WTC11 (cell line): Measurements from ENCODE around the gene TBC1D22A. TPM values are rescaled to one million over a fixed set of nuclear protein-coding genes. Genes with fewer than 3 reads are reported as not detected.

ENCODE experiments used
- ATAC-seq: fragments of 200-7000 bp; cut with Tn5 transposase; 2 replicates; pipeline ENCODE4 v1.10.0; 2021; ENCODE audit warnings: mild to moderate bottlenecking, moderate library complexity
- CTCF ChIA-PET: fragments of 300-600 bp; sonication (Branson Sonifier 250); formaldehyde crosslinking; loops from one replicate; lab custom pipeline; 2021; ENCODE audit warnings: antibody characterized with exemption; lab: Charles Lee
- POLR2A ChIA-PET: fragments of 350-600 bp; sonication (Branson Sonifier 250); formaldehyde crosslinking; loops from one replicate; lab custom pipeline; 2021; ENCODE audit warnings: antibody characterized with exemption; lab: Charles Lee
- DNase-seq: peaks from one replicate; pipeline ENCODE4 v3.0.0; 2021; ENCODE audit warnings: low spot score
- H3K27ac Mint-ChIP-seq: 2 replicates; pipeline ENCODE4 v1.8.0; 2021; ENCODE audit warnings: mixed read lengths
- H3K27me3 Mint-ChIP-seq: 2 replicates; pipeline ENCODE4 v1.8.0; 2021; ENCODE audit warnings: low read depth, mild to moderate bottlenecking, moderate library complexity, mixed read lengths
- H3K36me3 Mint-ChIP-seq: 2 replicates; pipeline ENCODE4 v1.8.0; 2021; ENCODE audit warnings: mixed read lengths
- H3K4me1 Mint-ChIP-seq: 2 replicates; pipeline ENCODE4 v1.8.0; 2022; ENCODE audit warnings: mixed read lengths
- H3K4me3 Mint-ChIP-seq: 2 replicates; pipeline ENCODE4 v1.8.0; 2021; ENCODE audit warnings: mild to moderate bottlenecking, moderate library complexity, mixed read lengths
- H3K9me3 Mint-ChIP-seq: 2 replicates; pipeline ENCODE4 v1.8.0; 2021; ENCODE audit warnings: mixed read lengths
- ATF3 ChIP-seq: sonication (generic); formaldehyde crosslinking; conservative IDR thresholded peaks from 2 replicates; pipeline ENCODE4 v1.8.1; 2022; ENCODE audit warnings: mild to moderate bottlenecking, missing genetic modification reagents
- CTCF ChIP-seq: fragments of 200-600 bp; IDR thresholded peaks from 2 replicates; pipeline ENCODE4 v1.8.0; 2022; ENCODE audit warnings: antibody characterized with exemption
- E2F5 ChIP-seq: sonication (generic); formaldehyde crosslinking; IDR thresholded peaks from 2 replicates; pipeline ENCODE4 v1.8.1; 2022; ENCODE audit warnings: mild to moderate bottlenecking, moderate library complexity, missing genetic modification reagents
- EMX1 ChIP-seq: fragments of 250-450 bp; sonication (Bioruptor Pico); IDR thresholded peaks from 2 replicates; pipeline ENCODE4 v1.8.0; 2021; ENCODE audit warnings: mild to moderate bottlenecking
- IRF2 ChIP-seq: sonication (generic); formaldehyde crosslinking; IDR thresholded peaks from 2 replicates; pipeline ENCODE4 v1.8.0; 2022; ENCODE audit warnings: low read depth, missing genetic modification reagents, borderline replicate concordance
- OVOL2 ChIP-seq: fragments of 250-450 bp; sonication (Bioruptor Pico); IDR thresholded peaks from 2 replicates; pipeline ENCODE4 v1.9.0; 2021; ENCODE audit warnings: mild to moderate bottlenecking, borderline replicate concordance
- SOX15 ChIP-seq: fragments of 250-450 bp; sonication (Bioruptor Pico); IDR thresholded peaks from 2 replicates; pipeline ENCODE4 v1.9.0; 2021; ENCODE audit warnings: mild to moderate bottlenecking
- TEAD4 ChIP-seq: sonication (generic); formaldehyde crosslinking; IDR thresholded peaks from 2 replicates; pipeline ENCODE4 v1.8.0; 2022; ENCODE audit warnings: mild to moderate bottlenecking, missing genetic modification reagents
- TP53 ChIP-seq: sonication (generic); formaldehyde crosslinking; IDR thresholded peaks from 2 replicates; pipeline ENCODE4 v1.8.1; 2023; ENCODE audit warnings: mild to moderate bottlenecking, missing genetic modification reagents
- ZNF121 ChIP-seq: sonication (generic); formaldehyde crosslinking; IDR thresholded peaks from 2 replicates; pipeline ENCODE4 v1.8.0; 2023; ENCODE audit warnings: missing genetic modification reagents
- ZNF317 ChIP-seq: sonication (generic); formaldehyde crosslinking; IDR thresholded peaks from 2 replicates; pipeline ENCODE4 v1.8.1; 2023; ENCODE audit warnings: low read depth, mild to moderate bottlenecking, moderate library complexity, missing genetic modification reagents, borderline replicate concordance
- ZNF396 ChIP-seq: fragments of 250-450 bp; sonication (Bioruptor Pico); IDR thresholded peaks from 2 replicates; pipeline ENCODE4 v1.8.0; 2021; ENCODE audit warnings: mild to moderate bottlenecking, moderate library complexity, borderline replicate concordance
- ZNF425 ChIP-seq: fragments of 250-450 bp; sonication (Bioruptor Pico); conservative IDR thresholded peaks from 2 replicates; pipeline ENCODE4 v1.9.0; 2021; ENCODE audit warnings: mild to moderate bottlenecking
- total RNA-seq: library from RNA; stranded (reverse); gene quantifications from 3 replicates; pipeline ENCODE4 v1.2.3, GENCODE V29; 2021

TBC1D22A gene
- total RNA-seq, 1 experiment from 2014 or later: 18.1 TPM

- no peak for TF ChIP-seq ZNF317 (CRISPR knock-in tag)
- TF ChIP-seq IRF2 (CRISPR knock-in tag): no peak
- no peak for TF ChIP-seq EMX1 (CRISPR knock-in tag)
- TF ChIP-seq OVOL2 (CRISPR knock-in tag): no peak
- no peak for TF ChIP-seq ATF3
- TF ChIP-seq, all 79 proteins: peak for 0
- H3K4me1 Mint-ChIP-seq: peaks cover 8% of the 10 kb centered on the region
- DNase-seq (no peak), ATAC-seq (no peak)
- POLR2A ChIA-PET: no interaction called here
- H3K36me3 Mint-ChIP-seq: no peaks in the 10 kb centered on the region
- no peak overlapping the region for H3K4me3 Mint-ChIP-seq
- H3K27me3 Mint-ChIP-seq: no peaks in the 10 kb centered on the region
- CTCF ChIA-PET: no interaction called here
- H3K27ac Mint-ChIP-seq: no peak overlapping the region
- 0 out of 2 replicates have a peak, but pooled peaks cover 6% of the 10 kb centered on the region for H3K9me3 Mint-ChIP-seq
Measured at GRCh38 chr22:47067321-47067890, 305.0 kb downstream of the TBC1D22A start.

- CTCF ChIA-PET: no interaction called here
Measured at GRCh38 chr22:47067911-47068625, 305.6 kb downstream of the TBC1D22A start.

More at GRCh38 chr22:47067911-47068625, 305.6 kb downstream of the TBC1D22A start:
- H3K36me3 Mint-ChIP-seq: no peaks in the 10 kb centered on the region
- DNase-seq (no peak), ATAC-seq (no peak)
- H3K4me3 Mint-ChIP-seq: no peak overlapping the region
- TF ChIP-seq ZNF396 (CRISPR knock-in tag) (no peak), ZNF121 (no peak), TP53 (CRISPR knock-in tag) (no peak), ZNF425 (CRISPR knock-in tag) (no peak), E2F5 (CRISPR knock-in tag) (no peak), CTCF (no peak), SOX15 (CRISPR knock-in tag) (no peak), TEAD4 (no peak)
- TF ChIP-seq, all 79 proteins: peak for 0
- POLR2A ChIA-PET: no interaction called here
- 0 out of 2 replicates have a peak, but pooled peaks cover 6% of the 10 kb centered on the region for H3K9me3 Mint-ChIP-seq
- H3K27ac Mint-ChIP-seq: no peak overlapping the region
- no peaks in the 10 kb centered on the region for H3K27me3 Mint-ChIP-seq
- peaks cover 8% of the 10 kb centered on the region for H3K4me1 Mint-ChIP-seq
